Measurements from ENCODE around the gene TMTC2. TPM values are rescaled to one million over a fixed set of nuclear protein-coding genes. Genes with fewer than 3 reads are reported as not detected.

Gene TMTC2
- total RNA-seq, 1 donor from 2014 or later: 7.6 TPM

GRCh38 chr12:82805812-82806497 is 119.2 kb downstream of the TMTC2 start:
- H3K27me3 ChIP-seq (ENCODE audit: control insufficient read depth, insufficient read depth, low read length): no peaks in the 10 kb centered on the region
- H3K4me3 ChIP-seq (ENCODE audit: low read depth, low read length): no peak overlapping the region
- H3K36me3 ChIP-seq (ENCODE audit: control insufficient read depth, insufficient read depth, low read length): no peaks in the 10 kb centered on the region
- DNase-seq (ENCODE audit: low read depth): no peak
- no peak for TF ChIP-seq CTCF (IDR thresholded peaks at IDR 0.05; ENCODE audit: insufficient read depth, low read length, poor library complexity, severe bottlenecking)

- TF ChIP-seq CTCF (IDR thresholded peaks at IDR 0.05; ENCODE audit: insufficient read depth, low read length, poor library complexity, severe bottlenecking): no peak
- no peaks in the 10 kb centered on the region for H3K27me3 ChIP-seq (ENCODE audit: control insufficient read depth, insufficient read depth, low read length)
- no peak overlapping the region for H3K4me3 ChIP-seq (ENCODE audit: low read depth, low read length)
- no peak for DNase-seq (ENCODE audit: low read depth)
- no peaks in the 10 kb centered on the region for H3K36me3 ChIP-seq (ENCODE audit: control insufficient read depth, insufficient read depth, low read length)
Observed at GRCh38 chr12:82807132-82807737, 120.5 kb downstream of the TMTC2 start.

GRCh38 chr12:82810568-82810967 is 123.9 kb downstream of the TMTC2 start:
- no peak for DNase-seq (ENCODE audit: low read depth)
- Histone ChIP-seq H3K27me3 (ENCODE audit: control insufficient read depth, insufficient read depth, low read length) (no peaks in the 10 kb centered on the region), H3K36me3 (ENCODE audit: control insufficient read depth, insufficient read depth, low read length) (no peaks in the 10 kb centered on the region), H3K4me3 (ENCODE audit: low read depth, low read length) (no peak overlapping the region)
- TF ChIP-seq CTCF (IDR thresholded peaks at IDR 0.05; ENCODE audit: insufficient read depth, low read length, poor library complexity, severe bottlenecking): no peak

GRCh38 chr12:82817368-82817767 is 130.7 kb downstream of the TMTC2 start:
- Histone ChIP-seq H3K36me3 (ENCODE audit: control insufficient read depth, insufficient read depth, low read length) (no peaks in the 10 kb centered on the region), H3K27me3 (ENCODE audit: control insufficient read depth, insufficient read depth, low read length) (no peaks in the 10 kb centered on the region)
- DNase-seq (ENCODE audit: low read depth): no peak

GRCh38 chr12:82818271-82819035 is 131.7 kb downstream of the TMTC2 start:
- no peak for TF ChIP-seq CTCF (IDR thresholded peaks at IDR 0.05; ENCODE audit: insufficient read depth, low read length, poor library complexity, severe bottlenecking)
- DNase-seq (ENCODE audit: low read depth): no peak
- Histone ChIP-seq H3K27me3 (ENCODE audit: control insufficient read depth, insufficient read depth, low read length) (no peaks in the 10 kb centered on the region), H3K4me3 (ENCODE audit: low read depth, low read length) (no peak overlapping the region), H3K36me3 (ENCODE audit: control insufficient read depth, insufficient read depth, low read length) (no peaks in the 10 kb centered on the region)

More at GRCh38 chr12:82817368-82817767, 130.7 kb downstream of the TMTC2 start:
- H3K4me3 ChIP-seq (ENCODE audit: low read depth, low read length): no peak overlapping the region
- no peak for TF ChIP-seq CTCF (IDR thresholded peaks at IDR 0.05; ENCODE audit: insufficient read depth, low read length, poor library complexity, severe bottlenecking)

All from kidney epithelial cell (primary cell).